ENCODE data around the gene DDX49.
A peak's percentile ranks its signal among the peaks of the same experiment; 100 is the strongest.
"Not testable (repeated sequence)": the region's sequence is repeated elsewhere in the genome, so short reads cannot be mapped to it uniquely, and the experiment has no call there.

Gene DDX49

DNA sequence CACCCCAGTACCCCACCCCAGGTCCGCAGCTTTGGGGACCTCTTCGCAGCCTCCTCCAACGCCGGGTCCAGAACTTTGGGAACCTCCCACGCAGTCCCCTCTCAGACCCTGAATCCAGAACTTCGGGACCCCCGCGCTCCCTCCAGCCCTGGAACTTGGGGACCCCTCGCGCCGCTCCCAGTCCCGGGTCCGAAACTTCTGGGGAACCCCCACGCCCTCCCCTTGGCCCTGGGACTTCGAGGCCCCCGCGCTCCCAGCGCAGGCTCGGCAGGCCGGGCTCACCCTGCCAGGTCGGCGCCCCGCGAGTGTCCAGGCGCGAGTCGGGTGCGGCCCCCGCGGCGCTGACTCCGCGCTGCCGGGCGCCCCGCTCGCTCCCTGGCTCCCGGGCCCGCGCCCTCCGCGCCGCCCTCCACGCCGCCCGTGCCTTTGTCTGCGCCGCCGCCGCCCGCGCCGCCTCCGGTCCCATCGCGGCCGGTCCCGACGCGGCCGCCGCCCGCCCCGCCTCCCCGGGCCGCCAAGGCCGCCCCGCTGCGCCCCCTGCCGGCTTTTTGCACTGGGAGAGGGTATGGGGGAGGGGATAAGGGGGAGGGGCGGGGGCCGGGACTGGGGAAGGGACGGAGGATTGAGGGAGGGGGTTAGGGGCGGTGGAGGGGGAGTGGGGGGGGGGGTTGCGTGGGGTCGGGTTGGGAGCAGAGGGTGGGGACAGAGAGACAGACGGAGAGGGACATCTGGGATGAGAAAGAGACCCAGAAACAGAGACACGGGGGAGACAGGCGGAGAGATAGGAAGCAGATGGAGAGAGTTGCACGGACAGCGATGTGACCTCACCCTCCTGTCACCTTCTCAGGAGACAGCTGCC, 21.5 kb downstream of the DDX49 start, which contains the start of gene HOMER3:
Gene HOMER3 (minus strand): TSS at position 449 of the 859 bp plus-strand sequence. CDS start 2,235 bp downstream, outside the sequence.
- DNase-seq (ENCODE audit: low read depth in 2 of 2), result peak; percentile 40 to 63

GRCh38 chr19:18941628-18942354, 22.3 kb downstream of the DDX49 start:
- no peak for DNase-seq (ENCODE audit: low read depth in 2 of 2)

GRCh38 chr19:18942692-18943091, 23.2 kb downstream of the DDX49 start:
- no peak for DNase-seq (ENCODE audit: low read depth in 2 of 2)

DNA sequence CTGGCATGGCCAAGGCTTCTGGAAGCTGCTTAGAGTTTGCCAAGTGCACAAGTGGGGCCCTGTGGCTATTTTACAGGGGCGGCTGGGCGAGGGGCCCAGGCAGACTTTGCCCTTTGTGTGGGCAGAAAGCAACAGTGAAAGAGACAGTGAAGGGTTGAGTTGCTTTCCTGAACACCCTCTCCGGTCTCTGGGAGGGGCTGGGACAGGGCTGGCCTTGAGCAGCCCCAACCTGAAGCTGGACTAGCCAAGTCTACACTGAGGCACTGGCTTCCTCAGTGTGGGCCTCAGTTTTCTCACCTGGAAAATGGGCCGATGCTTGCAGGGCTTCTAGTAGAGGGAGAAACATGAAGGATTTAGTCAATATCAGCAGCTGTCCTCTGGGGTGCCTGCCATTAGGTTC, 23.9 kb downstream of the DDX49 start:
- DNase-seq (ENCODE audit: low read depth in 2 of 2), result no peak

- DNase-seq (ENCODE audit: low read depth in 2 of 2), result no peak
Observed at GRCh38 chr19:18945297-18945696, 25.8 kb downstream of the DDX49 start.

GRCh38 chr19:18946335-18946734, 26.8 kb downstream of the DDX49 start:
- DNase-seq (ENCODE audit: low read depth in 2 of 2), result no peak

GRCh38 chr19:18946918-18947317, 27.4 kb downstream of the DDX49 start:
- no peak for DNase-seq (ENCODE audit: low read depth in 2 of 2)

DNA sequence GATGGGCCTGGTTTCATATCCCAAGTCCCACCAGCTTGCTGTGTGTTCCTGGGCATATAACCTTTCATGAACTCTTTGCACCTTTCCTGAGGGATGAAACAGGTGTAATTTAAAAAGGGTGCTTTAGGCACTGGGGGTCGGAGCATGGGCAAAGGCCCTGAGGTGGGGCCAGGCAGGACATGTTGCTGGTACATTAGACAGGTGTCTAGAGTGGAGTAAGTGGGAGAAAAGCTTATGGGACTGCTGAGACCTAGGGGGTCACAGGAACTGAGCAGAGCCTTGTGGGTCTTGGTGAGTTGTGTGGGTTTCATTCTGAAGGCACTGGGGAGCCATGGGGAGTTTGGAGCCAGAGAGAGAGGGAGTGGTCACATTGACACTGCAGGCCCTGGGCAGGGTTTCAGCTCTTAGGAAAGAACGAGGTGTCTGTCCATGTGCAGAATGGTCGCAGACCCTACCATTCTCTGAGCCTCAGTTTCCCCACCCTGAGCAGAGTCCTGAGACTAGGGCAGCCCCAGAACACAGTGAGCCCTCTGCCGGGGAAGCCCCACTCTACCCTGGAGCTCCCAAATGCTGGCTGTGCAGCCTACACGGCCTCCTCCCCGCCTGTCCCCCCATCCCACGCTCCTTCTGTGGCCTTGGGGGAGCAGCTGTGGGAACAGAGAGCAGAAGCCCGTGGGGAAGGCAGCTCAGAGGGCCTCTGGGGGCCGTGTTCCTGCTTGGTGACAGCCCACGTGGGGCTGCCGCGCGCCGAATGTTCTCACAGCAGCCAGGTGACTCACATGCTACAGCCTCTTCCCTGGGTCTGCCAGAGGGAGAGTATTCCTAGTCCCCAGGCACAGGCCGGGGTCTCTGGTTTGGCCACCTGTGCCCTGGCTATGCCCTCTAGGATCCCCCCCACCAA, 28.8 kb downstream of the DDX49 start:
- no peak for DNase-seq (ENCODE audit: low read depth in 2 of 2)

- no peak for DNase-seq (ENCODE audit: low read depth in 2 of 2)
Observed at GRCh38 chr19:18948976-18949356, 29.5 kb downstream of the DDX49 start.

DNA sequence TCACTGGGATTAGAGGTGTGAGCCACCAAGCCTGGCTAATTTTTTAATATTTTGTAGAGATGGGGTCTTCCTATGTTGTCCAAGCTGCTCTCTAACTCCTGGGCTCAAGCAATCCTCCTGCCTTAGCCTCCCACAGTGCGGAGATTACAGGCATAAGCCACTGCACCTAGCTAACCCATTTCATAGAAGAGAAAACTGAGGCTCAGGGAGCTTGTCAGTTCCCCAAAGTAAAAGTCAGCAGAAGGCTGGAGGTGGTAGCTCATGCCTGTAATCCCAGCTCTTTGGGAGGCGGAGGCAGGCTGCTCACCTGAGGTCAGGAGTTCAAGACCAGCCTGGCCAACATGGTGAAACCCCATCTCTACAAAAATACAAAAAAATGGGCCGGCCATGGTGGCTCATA, 30.3 kb downstream of the DDX49 start:
- no peak for DNase-seq (ENCODE audit: low read depth in 2 of 2)

DNA sequence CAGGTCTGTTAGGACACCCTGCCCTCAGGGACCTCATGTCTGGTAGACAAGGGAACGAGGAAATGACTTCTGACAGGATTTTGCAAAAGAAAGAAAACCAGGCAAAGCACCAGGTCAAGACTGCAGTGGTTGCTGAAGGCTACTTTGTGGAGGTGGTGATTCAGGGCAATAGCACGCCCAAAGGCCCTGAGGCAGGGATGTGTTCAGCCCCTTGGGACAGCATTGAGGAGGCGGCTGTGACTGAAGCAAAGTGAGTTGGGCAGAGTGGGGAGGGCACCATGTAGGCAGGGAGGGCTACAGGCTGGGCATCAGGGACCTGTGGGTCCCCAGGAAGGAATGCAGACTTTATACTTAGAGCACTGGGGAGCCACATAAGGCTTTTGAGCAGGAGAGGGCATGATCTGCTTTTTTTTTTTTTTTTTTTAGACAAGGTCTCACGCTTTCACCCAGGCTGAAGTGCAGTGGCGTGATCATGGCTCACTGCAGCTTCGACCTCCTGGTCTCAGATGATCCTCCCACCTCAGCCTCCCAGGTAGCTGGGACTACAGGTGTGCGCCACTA, 32.3 kb downstream of the DDX49 start:
- DNase-seq (ENCODE audit: low read depth in 2 of 2), result no peak

DNA sequence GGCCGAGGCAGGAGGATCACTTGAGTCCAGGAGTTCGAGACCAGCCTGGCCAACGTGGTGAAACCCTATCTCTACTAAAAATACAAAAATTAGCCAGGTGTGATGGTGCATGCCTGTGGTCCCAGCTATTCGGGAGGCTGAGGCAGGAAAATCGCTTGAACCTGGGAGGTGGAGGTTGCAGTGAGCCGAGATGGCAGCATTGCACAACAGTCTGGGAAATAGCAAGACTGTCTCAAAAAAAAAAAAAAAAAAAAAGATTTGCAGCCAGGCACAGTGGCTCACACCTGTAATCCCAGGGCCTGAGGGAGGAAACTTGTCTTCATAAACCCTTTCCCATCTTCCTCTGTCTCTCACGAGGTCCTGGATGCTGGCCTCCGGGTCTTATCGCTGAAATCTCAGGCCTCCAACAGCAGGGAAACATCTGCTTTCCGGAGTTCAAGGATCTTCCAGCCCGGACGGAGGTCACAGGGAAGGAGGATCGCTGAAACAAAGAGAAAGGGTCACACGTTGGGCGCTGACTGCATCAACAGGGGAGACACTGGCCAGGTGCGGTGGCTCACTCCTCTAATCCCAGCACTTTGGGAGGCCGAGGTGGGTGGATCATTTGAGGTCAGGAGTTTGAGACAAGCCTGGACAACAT, 33.0 kb downstream of the DDX49 start:
- DNase-seq (ENCODE audit: low read depth in 2 of 2), result not testable (repeated sequence)

DNA sequence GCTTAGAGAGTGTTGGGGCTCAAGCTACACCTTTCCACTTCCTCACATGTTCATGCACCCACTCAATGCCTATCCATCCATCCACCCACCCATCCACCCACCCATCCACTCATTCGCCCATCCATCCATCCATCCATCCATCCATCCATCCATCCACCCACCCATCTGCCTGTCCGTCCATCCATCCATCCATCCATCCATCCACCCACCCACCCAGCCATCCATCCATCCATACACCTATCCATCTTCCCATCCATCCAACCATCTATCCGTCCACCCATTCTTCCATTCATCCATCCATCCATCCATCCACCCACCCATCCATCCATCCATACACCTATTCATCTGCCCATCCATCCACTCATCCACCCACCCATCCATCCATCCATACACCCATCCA, 34.6 kb downstream of the DDX49 start:
- no peak for DNase-seq (ENCODE audit: low read depth in 2 of 2)

- DNase-seq (ENCODE audit: low read depth in 2 of 2), result no peak
Observed at GRCh38 chr19:18955042-18955441, 35.5 kb downstream of the DDX49 start.

DNA sequence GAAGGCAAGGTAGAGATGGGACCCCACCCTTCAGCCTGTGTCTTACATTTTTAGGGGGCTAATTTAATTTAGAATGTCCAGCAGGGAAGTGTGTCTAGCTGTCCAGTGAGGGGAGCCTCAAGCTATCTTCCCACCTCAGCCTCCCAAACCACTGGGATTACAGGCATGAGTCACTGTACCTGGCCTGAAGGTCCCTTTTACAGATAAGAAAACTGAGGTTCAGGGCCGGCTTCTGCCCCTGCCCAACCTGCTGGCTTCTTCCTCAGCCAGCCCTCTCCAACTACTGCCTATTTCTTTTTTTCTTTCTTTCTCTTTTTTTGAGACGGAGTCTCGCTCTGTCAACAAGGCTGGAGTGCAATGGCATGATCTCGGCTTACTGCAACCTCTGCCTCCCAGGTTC, 40.9 kb downstream of the DDX49 start:
- DNase-seq (ENCODE audit: low read depth in 2 of 2), result no peak

- no peak for DNase-seq (ENCODE audit: low read depth in 2 of 2)
Observed at GRCh38 chr19:18961767-18962620, 42.5 kb downstream of the DDX49 start.

DNA sequence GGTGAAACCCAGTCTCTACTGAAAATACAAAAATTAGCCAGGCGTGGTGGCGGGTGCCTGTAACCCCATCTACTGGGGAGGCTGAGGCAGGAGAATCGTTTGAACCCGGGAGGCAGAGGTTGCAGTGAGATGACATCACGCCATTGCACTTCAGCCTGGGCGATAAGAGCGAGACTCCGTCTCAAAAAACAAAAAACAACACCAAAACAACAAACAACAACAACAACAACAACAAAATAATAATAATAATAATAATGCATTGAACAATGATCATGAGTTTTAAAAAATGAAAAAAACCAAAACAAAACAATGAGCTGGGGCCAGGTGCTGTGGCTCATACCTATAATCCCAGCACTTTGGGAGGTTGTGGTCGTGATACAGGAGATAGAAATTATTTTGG, 44.6 kb downstream of the DDX49 start:
- DNase-seq (ENCODE audit: low read depth in 2 of 2), result no peak

- DNase-seq (ENCODE audit: low read depth in 2 of 2), result no peak
Observed at GRCh38 chr19:18966307-18966706, 46.8 kb downstream of the DDX49 start.

DNA sequence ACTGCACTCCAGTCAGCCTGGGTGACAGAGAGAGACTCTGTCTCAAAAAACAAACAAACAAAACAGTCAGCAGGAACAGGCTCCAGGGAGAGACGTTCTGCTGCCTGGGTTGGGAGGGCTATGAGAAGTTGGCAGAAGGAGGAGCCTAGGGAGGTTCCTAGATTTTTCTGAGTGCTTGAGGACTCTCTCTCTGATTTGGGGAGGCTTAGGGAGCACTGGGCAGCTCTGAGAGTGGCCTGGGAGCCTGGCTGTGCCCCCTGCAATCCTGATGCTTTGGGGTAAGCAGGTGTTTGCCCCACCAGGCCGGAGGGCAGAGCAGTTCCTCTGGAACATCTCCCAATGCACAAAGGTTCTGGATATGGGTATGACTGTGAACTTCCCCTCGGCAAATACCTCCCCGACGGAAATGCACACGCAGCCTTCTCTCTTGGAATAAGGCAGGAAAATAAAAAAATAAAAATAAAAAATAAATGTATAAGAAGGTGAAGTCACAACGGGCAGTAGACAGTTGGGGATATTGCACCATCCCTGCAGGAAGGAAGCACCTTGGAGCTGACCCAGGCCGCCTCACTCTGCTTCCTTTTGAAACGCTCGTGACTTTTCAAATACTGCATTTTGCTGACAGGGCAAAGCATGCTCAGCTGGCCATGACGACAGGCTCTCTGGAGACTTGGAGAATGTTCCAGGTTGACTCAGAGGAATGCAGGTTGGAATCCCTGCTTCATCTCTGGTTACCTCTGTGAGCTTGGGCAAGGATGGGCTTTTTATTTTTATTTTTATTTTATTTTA, 48.0 kb downstream of the DDX49 start:
- DNase-seq (ENCODE audit: low read depth in 2 of 2), result no peak

All from stimulated activated CD8-positive, alpha-beta memory T cell treated with anti-CD3 and anti-CD28 coated beads, Interleukin-2, amount 100 ng/mL, for 1 hour (primary cell).